ENCODE data around the gene EPHB6. TPM values are rescaled to one million over a fixed set of nuclear protein-coding genes. Genes with fewer than 3 reads are reported as not detected.

EPHB6 gene
- total RNA-seq, 1 donor from 2014 or later: 4.4 TPM

- intact Hi-C loops (cut with micrococcal nuclease): no loop called here
Observed at GRCh38 chr7:142833174-142834048, 21.5 kb upstream of the EPHB6 start.

GRCh38 chr7:142835487-142835886, 19.4 kb upstream of the EPHB6 start:
- intact Hi-C loops (cut with micrococcal nuclease): no loop called here

- intact Hi-C loops (cut with micrococcal nuclease): no loop called here
Observed at GRCh38 chr7:142836426-142836825, 18.4 kb upstream of the EPHB6 start.

- intact Hi-C loops (cut with micrococcal nuclease): no loop called here
Observed at GRCh38 chr7:142838461-142839213, 16.2 kb upstream of the EPHB6 start.

GRCh38 chr7:142842251-142842766, 12.6 kb upstream of the EPHB6 start:
- intact Hi-C loops (cut with micrococcal nuclease): no loop called here

- intact Hi-C loops (cut with micrococcal nuclease): no loop called here
Observed at GRCh38 chr7:142847353-142847752, 7.5 kb upstream of the EPHB6 start.

- intact Hi-C loops (cut with micrococcal nuclease): loop anchor here (5.0 to 10.0 kb wide), 2 partner anchors 244 to 364 kb away; no protein-coding TSS in a partner anchor
Observed at GRCh38 chr7:142851269-142851668, 3.6 kb upstream of the EPHB6 start.

GRCh38 chr7:142851919-142852318, 3.0 kb upstream of the EPHB6 start:
- intact Hi-C loops (cut with micrococcal nuclease): loop anchor here (5.0 to 10.0 kb wide), 2 partner anchors 245 to 363 kb away; no protein-coding TSS in a partner anchor

GRCh38 chr7:142853739-142854371, 1.0 kb upstream of the EPHB6 start:
- intact Hi-C loops (cut with micrococcal nuclease): loop anchor here (1.0 to 10.0 kb wide), 6 partner anchors 45 to 361 kb away; no protein-coding TSS in a partner anchor

GRCh38 chr7:142855114-142855743, 353 bp downstream of the EPHB6 start:
- intact Hi-C loops (cut with micrococcal nuclease): loop anchor here (2.0 to 10.0 kb wide), 3 partner anchors 46 to 360 kb away; no protein-coding TSS in a partner anchor

- intact Hi-C loops (cut with micrococcal nuclease): loop anchor here (2.0 to 10.0 kb wide), 3 partner anchors 47 to 359 kb away; no protein-coding TSS in a partner anchor
Observed at GRCh38 chr7:142855756-142856564, 1.1 kb downstream of the EPHB6 start.

- intact Hi-C loops (cut with micrococcal nuclease): loop anchor here (10.0 kb wide), 1 partner anchor 358 kb away; no protein-coding TSS in a partner anchor
Observed at GRCh38 chr7:142856565-142857245, 1.8 kb downstream of the EPHB6 start.

- intact Hi-C loops (cut with micrococcal nuclease): loop anchor here (10.0 kb wide), 1 partner anchor 357 kb away; no protein-coding TSS in a partner anchor
Observed at GRCh38 chr7:142857625-142858024, 2.7 kb downstream of the EPHB6 start.

GRCh38 chr7:142859411-142859810, 4.5 kb downstream of the EPHB6 start:
- intact Hi-C loops (cut with micrococcal nuclease): loop anchor here (10.0 kb wide), 1 partner anchor 355 kb away; no protein-coding TSS in a partner anchor

- intact Hi-C loops (cut with micrococcal nuclease): loop anchor here (10.0 kb wide), 1 partner anchor 355 kb away; no protein-coding TSS in a partner anchor
Observed at GRCh38 chr7:142859829-142860228, 5.0 kb downstream of the EPHB6 start.

GRCh38 chr7:142860968-142861367, 6.1 kb downstream of the EPHB6 start:
- intact Hi-C loops (cut with micrococcal nuclease): no loop called here

GRCh38 chr7:142862351-142862750, 7.5 kb downstream of the EPHB6 start:
- intact Hi-C loops (cut with micrococcal nuclease): no loop called here

GRCh38 chr7:142862786-142863400, 8.0 kb downstream of the EPHB6 start:
- intact Hi-C loops (cut with micrococcal nuclease): no loop called here

All from T-helper 2 cell treated with Interferon-gamma antibody and Interleukin-4, amounts not matched to agents 100 ng/mL and 5 ng/mL, for 36 hours (primary cell).